AG04450 (cell line): ENCODE data around the gene PRR15. TPM values are rescaled to one million over a fixed set of nuclear protein-coding genes. Genes with fewer than 3 reads are reported as not detected.

Experiments used
- CTCF ChIA-PET: fragments of 300-600, 350-600 bp; formaldehyde crosslinking; extraction: SDS; loops from one replicate; lab custom pipeline; 2022; ENCODE audit warnings: antibody characterized with exemption, inconsistent platforms; lab: Charles Lee
- POLR2A ChIA-PET: fragments of 350-600 bp; formaldehyde crosslinking; extraction: SDS; loops from one replicate; lab custom pipeline; 2021; ENCODE audit warnings: antibody characterized with exemption, inconsistent platforms; lab: Yijun Ruan, JAX
- DNase-seq: peaks from one replicate; pipeline ENCODE4 v3.0.0-alpha.2; 2011; ENCODE audit warnings: low read depth, low spot score
- H3K27ac ChIP-seq: one replicate; pipeline ENCODE4 v1.5.1; 2012; ENCODE audit warnings: low read depth, low read length, control low read depth
- H3K27me3 ChIP-seq: one replicate; pipeline ENCODE4 v1.6.0; 2012; ENCODE audit warnings: low read length; ENCODE audit not compliant: control insufficient read depth, insufficient read depth
- H3K4me3 ChIP-seq: 2 replicates; pipeline ENCODE4 v1.5.1; 2011; ENCODE audit warnings: mild to moderate bottlenecking, low read depth, low read length, control low read depth
- H3K9me3 ChIP-seq: 2 replicates; pipeline ENCODE4 v1.5.1; 2012; ENCODE audit warnings: low read length; ENCODE audit not compliant: control insufficient read depth, insufficient read depth
- CTCF ChIP-seq: IDR thresholded peaks from 2 replicates; pipeline ENCODE4 v1.5.1; 2011; ENCODE audit warnings: low read depth, low read length, control low read depth, inconsistent platforms
- polyA plus RNA-seq: library from polyadenylated mRNA; depleted of rRNA; stranded (reverse); fragments of >200 nt; gene quantifications from 2 replicates; pipeline ENCODE4 v1.2.3, GENCODE V29; 2011

Gene PRR15
- polyA plus RNA-seq, 1 experiment: not detected

GRCh38 chr7:29599026-29599425 lies 35.4 kb downstream of the PRR15 start:
- Histone ChIP-seq H3K27me3 (no peaks in the 10 kb centered on the region), H3K27ac (no peak overlapping the region), H3K9me3 (no peaks in the 10 kb centered on the region), H3K4me3 (no peak overlapping the region)
- ChIA-PET POLR2A (no interaction called here), CTCF (interaction anchor here (0.8 kb wide), 1 partner anchor 12 kb away, joined by 3 read pairs; no protein-coding TSS in a partner anchor)
- TF ChIP-seq CTCF: no peak
- DNase-seq: no peak

GRCh38 chr7:29600661-29601060 lies 37.0 kb downstream of the PRR15 start:
- Histone ChIP-seq H3K4me3 (no peak overlapping the region), H3K27ac (no peak overlapping the region), H3K27me3 (no peaks in the 10 kb centered on the region), H3K9me3 (no peaks in the 10 kb centered on the region)
- ChIA-PET POLR2A (no interaction called here), CTCF (no interaction called here)
- no peak for DNase-seq
- TF ChIP-seq CTCF: no peak

GRCh38 chr7:29604052-29604451 lies 40.4 kb downstream of the PRR15 start:
- Histone ChIP-seq H3K27ac (no peak overlapping the region), H3K27me3 (no peaks in the 10 kb centered on the region), H3K9me3 (no peaks in the 10 kb centered on the region), H3K4me3 (no peak overlapping the region)
- no peak for TF ChIP-seq CTCF
- DNase-seq: no peak
- ChIA-PET POLR2A (no interaction called here), CTCF (no interaction called here)

- Histone ChIP-seq H3K9me3 (no peaks in the 10 kb centered on the region), H3K27ac (no peak overlapping the region), H3K4me3 (no peak overlapping the region), H3K27me3 (no peaks in the 10 kb centered on the region)
- TF ChIP-seq CTCF: no peak
- DNase-seq: no peak
- ChIA-PET CTCF (no interaction called here), POLR2A (no interaction called here)
Observed at GRCh38 chr7:29604702-29605101, 41.1 kb downstream of the PRR15 start.

- Histone ChIP-seq H3K9me3 (no peaks in the 10 kb centered on the region), H3K27ac (no peak overlapping the region), H3K27me3 (no peaks in the 10 kb centered on the region), H3K4me3 (no peak overlapping the region)
- POLR2A ChIA-PET: no interaction called here
- no peak for TF ChIP-seq CTCF
- CTCF ChIA-PET: no interaction called here
- no peak for DNase-seq
Observed at GRCh38 chr7:29605671-29606070, 42.0 kb downstream of the PRR15 start.
